LoVo (cell line): Measurements from ENCODE around the gene ZSCAN20.

Experiments
- DNase-seq: peaks from one replicate; pipeline ENCODE4 v3.0.0-alpha.2; 2016; ENCODE audit warnings: low spot score

Gene ZSCAN20

GRCh38 chr1:33535334-33535733 lies 62.9 kb downstream of the ZSCAN20 start:
- no peak for DNase-seq

- no peak for DNase-seq
Observed at GRCh38 chr1:33537885-33538284, 65.4 kb downstream of the ZSCAN20 start.

GRCh38 chr1:33541966-33542365 lies 69.5 kb downstream of the ZSCAN20 start:
- no peak for DNase-seq
